Epithelial cell of proximal tubule (primary cell): ENCODE measurements around the gene STAG1. TPM values are rescaled to one million over a fixed set of nuclear protein-coding genes. Genes with fewer than 3 reads are reported as not detected.
A peak's percentile ranks its signal among the peaks of the same experiment; 100 is the strongest.

ENCODE experiments used
- DNase-seq: peaks from one replicate; pipeline ENCODE4 v3.0.0-alpha.2; 2011; ENCODE audit warnings: low read depth
- H3K4me3 ChIP-seq: 2 replicates; pipeline ENCODE4 v1.5.1; 2011; ENCODE audit warnings: low read depth, mild to moderate bottlenecking, low read length
- total RNA-seq: library from RNA; depleted of rRNA; stranded (reverse); fragments of >200 nt; gene quantifications from 2 replicates; pipeline ENCODE4 v1.2.3, GENCODE V29; 2015
- TF ChIP-seq, protein P1 (sequence below): conservative IDR thresholded peaks from 2 replicates; pipeline ENCODE4 v1.5.1; 2012; ENCODE audit warnings: low read depth, mild to moderate bottlenecking, low read length

Gene STAG1
- total RNA-seq, 1 donor from 2014 or later: 16.3 TPM

- DNase-seq: no peak
- H3K4me3 ChIP-seq: no peak overlapping the region
- TF ChIP-seq, protein P1, sequence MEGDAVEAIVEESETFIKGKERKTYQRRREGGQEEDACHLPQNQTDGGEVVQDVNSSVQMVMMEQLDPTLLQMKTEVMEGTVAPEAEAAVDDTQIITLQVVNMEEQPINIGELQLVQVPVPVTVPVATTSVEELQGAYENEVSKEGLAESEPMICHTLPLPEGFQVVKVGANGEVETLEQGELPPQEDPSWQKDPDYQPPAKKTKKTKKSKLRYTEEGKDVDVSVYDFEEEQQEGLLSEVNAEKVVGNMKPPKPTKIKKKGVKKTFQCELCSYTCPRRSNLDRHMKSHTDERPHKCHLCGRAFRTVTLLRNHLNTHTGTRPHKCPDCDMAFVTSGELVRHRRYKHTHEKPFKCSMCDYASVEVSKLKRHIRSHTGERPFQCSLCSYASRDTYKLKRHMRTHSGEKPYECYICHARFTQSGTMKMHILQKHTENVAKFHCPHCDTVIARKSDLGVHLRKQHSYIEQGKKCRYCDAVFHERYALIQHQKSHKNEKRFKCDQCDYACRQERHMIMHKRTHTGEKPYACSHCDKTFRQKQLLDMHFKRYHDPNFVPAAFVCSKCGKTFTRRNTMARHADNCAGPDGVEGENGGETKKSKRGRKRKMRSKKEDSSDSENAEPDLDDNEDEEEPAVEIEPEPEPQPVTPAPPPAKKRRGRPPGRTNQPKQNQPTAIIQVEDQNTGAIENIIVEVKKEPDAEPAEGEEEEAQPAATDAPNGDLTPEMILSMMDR: no peak
These were observed 69.4 kb downstream of the STAG1 start for GRCh38 chr3:136682740-136683312.

- no peak for DNase-seq
- no peak overlapping the region for H3K4me3 ChIP-seq
- TF ChIP-seq, protein P1: no peak
These were observed 73.2 kb downstream of the STAG1 start for GRCh38 chr3:136678981-136679380.

- no peak overlapping the region for H3K4me3 ChIP-seq
- TF ChIP-seq, protein P1: no peak
- DNase-seq: no peak
These were observed 76.2 kb downstream of the STAG1 start for GRCh38 chr3:136676009-136676408.

GRCh38 chr3:136675150-136675858 is 76.9 kb downstream of the STAG1 start:
- DNase-seq: no peak
- TF ChIP-seq, protein P1: no peak
- no peak overlapping the region for H3K4me3 ChIP-seq

DNA sequence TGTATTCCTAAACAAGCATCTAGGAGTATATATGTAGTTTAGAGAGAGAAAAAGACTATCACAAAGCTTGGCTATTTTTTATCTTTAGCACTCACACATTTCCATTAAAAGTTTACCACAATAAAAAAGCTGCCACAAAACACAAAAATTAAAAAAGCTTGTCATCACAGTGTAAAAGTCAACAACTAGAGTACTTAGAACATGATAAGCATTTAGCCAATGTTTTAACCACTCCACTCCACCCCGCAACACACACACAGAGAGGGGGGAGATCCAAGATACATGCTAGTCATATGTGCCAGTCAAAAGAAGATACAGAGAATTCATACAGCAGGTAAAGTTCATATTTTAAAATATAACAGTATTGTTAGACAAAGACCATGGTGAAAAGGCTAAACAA is 79.7 kb downstream of the STAG1 start:
- no peak for DNase-seq
- TF ChIP-seq, protein P1: no peak
- H3K4me3 ChIP-seq: no peak overlapping the region

DNA sequence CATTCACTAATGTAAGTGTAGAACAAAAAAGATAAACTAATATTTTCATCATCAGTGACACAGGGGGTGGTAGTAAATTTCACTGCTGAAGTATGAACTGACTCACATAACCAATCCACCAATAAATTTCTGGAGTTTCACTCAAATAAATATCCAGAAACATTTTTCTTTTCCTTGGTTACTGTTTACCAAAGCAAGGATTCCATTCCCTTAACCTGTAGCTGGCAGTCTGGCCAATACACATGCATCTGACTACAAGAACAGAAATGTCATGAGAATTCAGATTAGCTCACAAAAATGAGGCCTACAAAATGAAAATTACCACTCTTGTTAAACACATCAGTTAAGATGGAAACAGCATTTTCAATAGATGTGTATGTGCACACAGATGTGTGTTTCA is 80.3 kb downstream of the STAG1 start:
- peak; percentile 33 for DNase-seq
- TF ChIP-seq, protein P1: no peak
- no peak overlapping the region for H3K4me3 ChIP-seq

DNA sequence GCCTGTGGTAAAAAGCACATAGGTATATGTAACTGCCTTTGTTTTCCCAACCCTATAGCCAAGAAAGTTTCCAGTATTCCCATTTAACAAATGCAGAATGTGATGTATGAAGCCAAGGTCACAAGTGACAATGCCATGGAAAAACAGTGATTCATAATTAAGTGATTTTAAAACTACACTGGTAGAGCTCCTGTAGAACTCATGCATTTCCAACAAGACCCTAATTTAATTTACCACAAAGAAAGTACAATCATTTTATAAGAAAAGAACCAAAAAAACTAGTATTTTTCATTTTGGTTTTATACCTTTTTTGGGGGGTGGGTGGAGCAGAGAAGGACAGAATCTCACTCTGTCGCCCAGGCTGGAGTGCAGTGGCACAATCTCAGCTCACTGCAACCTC is 82.0 kb downstream of the STAG1 start:
- DNase-seq: no peak
- TF ChIP-seq, protein P1: no peak
- H3K4me3 ChIP-seq: no peak overlapping the region
